HTR-8/SVneo (cell line): ENCODE data around the gene USP43.

Experiments
- DNase-seq: peaks from one replicate; pipeline ENCODE4 v3.0.0; 2011; ENCODE audit warnings: low spot score, mixed read lengths; ENCODE audit not compliant: insufficient read length
- FAIRE-seq: peaks from 2 replicates; lab custom pipeline; 2011; peaks lifted over from hg19 to GRCh38; lab: Jason Lieb, UNC

USP43 gene

DNA sequence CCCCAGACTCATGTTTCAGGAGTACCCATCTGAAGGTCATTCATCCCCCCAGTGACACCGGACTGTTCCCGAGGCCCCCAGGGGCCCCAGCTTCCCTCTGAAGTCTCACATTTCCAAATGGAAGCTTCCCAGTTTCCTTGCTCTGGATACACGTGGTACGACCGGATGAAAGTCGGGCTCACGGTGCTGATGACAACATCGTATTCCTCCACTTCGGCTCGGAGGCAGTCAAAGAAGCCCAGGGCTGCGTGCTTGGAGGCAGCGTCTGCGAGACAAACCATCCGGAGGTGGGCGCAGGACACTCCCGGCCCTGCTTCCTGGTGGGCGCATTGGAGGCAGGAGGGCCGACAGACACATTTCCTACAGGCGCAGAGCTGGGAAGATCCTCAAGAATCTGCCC lies 127.3 kb downstream of the USP43 start:
- DNase-seq: no peak
- no peak for FAIRE-seq

DNA sequence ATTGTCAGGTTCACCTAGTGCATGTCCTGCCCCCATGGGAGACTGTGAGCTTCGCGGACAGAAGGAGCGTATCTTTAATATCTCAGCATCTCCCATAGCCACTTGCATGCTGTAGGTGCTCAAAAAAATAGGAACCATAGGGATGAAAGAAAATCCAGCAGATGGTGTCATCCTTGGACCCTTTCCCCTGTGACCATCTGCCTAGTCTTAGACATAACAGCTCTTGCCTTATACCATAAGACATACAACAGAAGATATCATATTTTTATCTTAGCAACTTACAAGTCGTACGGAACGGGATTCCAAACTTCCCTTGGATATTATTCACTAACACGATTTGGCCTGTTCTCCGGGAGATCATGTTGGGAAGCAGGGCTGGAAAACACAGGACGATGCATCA lies 131.6 kb downstream of the USP43 start:
- FAIRE-seq (no peak), DNase-seq (no peak)
